GM18858 (cell line): ENCODE results near the gene P2RX7.

ENCODE experiments used
- ATAC-seq: cut with Tn5 transposase; IDR thresholded peaks from one replicate; pipeline ENCODE4 v1.9.1; 2021; ENCODE audit not compliant: unreplicated experiment

P2RX7 gene

DNA sequence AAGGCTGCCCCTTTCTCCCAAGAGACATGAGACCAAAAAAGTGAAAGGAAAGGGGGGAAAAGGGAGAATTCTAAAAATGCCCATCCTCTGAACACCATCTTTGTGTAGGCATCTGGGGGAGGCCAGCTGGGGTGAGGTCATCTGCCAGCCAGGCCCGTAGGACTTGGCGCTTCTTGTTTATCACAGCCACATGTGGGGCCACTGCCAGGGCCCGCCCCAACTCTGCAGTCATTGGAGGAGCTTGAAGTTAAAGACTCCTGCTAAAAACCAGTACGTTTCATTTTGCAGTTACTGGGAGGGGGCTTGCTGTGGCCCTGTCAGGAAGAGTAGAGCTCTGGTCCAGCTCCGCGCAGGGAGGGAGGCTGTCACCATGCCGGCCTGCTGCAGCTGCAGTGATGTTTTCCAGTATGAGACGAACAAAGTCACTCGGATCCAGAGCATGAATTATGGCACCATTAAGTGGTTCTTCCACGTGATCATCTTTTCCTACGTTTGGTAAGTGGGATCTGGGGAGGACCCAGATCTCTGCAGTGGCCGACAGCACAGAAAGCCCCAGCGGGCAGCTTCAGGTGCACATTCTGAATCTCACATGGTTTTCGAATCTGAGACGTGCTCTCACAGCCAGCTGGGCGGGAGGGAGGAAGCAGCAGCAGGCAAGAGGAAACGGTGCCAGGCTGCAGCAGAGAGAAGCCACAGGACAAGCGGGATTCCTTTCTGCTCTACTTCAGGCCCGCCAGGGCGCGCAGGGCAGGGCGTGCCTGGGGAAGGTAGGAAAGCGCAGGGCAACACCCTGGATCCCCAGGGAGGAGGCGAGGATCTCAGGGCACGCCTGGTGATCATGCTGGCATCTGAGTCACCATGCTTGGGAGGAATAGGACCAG lies at the start of gene P2RX7:
P2RX7 (plus strand) TSS at position 276 of the 881 bp plus-strand sequence; CDS start at position 371, 95 bp downstream.
- no peak for ATAC-seq

GRCh38 chr12:121084229-121084628 lies 48.4 kb upstream of the P2RX7 start:
- no peak for ATAC-seq

DNA sequence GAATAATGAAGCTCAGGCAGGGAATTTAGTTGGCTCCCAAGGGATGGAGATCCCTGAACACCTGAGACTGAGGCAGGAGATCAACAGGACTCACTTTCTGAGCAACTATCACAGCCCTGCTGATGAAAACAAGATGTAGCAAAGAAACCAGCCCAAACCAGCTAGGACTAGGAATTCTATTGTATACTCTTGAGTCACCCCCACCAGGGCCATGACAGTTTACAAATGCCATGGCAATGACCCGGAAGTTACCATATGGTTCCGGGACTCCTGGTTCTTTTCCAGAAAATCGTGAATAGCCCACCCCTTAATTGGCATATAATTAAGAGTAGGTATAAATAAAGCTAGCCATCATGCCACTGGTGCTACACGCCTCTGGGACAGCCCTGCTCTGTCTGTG lies 47.6 kb upstream of the P2RX7 start:
- no peak for ATAC-seq

- no peak for ATAC-seq
These were observed 46.9 kb upstream of the P2RX7 start for GRCh38 chr12:121085506-121086353.

GRCh38 chr12:121086781-121087295 lies 45.8 kb upstream of the P2RX7 start:
- no peak for ATAC-seq

DNA sequence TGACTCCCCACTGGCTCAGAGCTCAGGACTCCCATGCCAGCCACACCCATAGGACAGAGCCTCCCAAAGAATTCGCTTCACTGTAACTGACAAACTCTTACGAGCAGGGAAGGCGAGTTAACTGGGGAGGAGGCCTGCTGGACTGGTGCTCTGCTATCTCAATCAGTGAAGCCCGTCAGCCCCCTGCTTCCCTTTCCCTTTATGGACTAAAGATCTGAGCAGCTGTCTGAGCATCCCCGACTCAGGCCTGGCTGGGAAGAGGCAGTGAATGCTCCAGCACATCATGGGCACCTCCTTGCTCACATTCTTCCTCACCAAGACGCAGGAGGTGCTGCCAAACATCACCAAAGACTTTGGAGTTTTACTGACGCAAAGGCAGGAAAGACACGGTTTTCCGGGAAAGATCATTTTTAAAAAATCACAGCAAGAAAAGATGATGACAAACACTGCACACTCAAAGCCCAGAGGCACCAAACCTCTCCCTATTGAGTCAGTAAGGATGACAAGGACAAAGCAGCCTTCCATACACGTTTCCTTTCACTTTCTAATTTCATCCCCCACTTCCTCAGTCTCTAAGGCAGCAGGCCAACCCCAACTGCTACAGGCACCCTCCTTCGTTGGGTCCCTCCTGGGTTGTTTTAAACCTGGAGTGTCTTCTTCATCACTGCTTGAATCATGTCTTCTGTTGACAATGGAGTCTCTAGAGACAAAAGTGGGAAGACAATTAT lies 45.0 kb upstream of the P2RX7 start:
- ATAC-seq, result no peak

GRCh38 chr12:121088195-121088585 lies 44.5 kb upstream of the P2RX7 start:
- no peak for ATAC-seq

- ATAC-seq, result no peak
These were observed 43.5 kb upstream of the P2RX7 start for GRCh38 chr12:121089031-121089812.

DNA sequence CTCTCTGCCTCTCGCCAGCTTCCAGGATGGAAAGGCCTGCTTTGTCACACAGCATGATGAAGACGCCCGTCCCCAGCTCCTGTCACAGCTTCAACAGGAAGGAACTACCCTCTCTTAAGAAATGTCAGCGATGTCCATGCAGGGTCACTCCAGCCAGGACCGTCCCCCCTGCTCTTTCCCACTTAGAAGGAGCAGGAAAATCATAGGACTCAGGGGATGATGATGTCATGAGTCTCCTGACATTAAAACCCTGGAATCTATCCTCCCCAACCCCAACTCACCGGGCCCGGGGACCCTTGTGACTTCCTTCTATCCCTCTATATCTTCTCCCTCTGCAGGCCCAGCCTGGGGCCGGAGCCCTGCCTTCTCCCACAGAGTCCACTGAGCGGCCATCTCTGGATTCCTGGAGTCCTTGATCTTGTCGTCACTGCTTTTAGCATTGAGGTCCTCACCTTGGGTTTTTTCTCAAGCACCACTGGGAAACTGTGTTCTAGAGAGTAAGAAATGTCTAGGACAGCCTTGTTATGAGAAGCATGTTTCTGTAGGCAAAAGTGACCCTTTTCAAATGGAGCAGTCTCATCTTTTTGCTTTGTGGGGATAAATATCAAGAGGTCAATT lies 42.8 kb upstream of the P2RX7 start:
- no peak for ATAC-seq

DNA sequence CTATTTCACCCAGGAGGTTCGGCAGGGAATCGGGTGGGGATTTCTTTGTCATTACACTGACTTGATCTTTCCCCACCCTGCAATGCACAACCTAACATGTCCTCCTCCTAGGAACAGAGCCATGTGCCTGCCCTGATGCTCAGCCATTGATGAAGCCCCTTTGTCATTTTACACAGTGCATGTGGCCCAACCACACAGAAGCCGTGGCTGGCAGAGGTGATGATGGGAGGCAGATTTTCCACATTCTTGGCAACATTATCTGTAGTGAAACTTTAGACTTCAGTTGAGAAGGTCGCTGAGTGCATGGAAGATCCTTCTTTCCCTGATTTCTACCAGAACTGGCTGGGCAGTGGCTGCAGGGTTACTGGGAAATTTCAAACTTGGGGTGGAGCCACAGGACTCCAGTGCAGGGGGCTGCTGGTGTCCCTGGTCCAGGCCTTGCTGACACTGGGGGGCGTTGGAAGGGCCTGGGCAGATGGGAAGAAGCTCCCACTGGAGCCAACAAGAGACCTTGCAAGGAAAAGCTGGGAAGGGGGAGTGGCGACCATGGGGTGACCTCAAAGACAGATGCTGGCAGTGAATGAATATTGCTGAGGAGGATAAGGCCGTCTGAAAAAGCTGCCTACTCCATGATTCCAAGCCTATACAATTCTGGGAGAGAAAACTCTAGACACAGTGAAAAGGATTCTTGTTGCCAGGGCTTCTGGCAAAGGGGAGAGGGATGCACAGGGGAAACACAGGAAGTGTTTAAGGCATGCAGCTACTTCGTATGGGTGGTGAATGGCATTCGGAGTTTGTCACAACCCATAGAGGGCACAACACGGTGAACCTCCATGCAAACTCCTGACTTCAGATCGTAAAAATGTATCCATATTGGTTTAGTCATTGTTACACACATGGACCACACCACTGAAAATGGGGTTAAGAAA lies 41.8 kb upstream of the P2RX7 start:
- no peak for ATAC-seq

- ATAC-seq, result no peak
These were observed 40.6 kb upstream of the P2RX7 start for GRCh38 chr12:121092034-121092433.

DNA sequence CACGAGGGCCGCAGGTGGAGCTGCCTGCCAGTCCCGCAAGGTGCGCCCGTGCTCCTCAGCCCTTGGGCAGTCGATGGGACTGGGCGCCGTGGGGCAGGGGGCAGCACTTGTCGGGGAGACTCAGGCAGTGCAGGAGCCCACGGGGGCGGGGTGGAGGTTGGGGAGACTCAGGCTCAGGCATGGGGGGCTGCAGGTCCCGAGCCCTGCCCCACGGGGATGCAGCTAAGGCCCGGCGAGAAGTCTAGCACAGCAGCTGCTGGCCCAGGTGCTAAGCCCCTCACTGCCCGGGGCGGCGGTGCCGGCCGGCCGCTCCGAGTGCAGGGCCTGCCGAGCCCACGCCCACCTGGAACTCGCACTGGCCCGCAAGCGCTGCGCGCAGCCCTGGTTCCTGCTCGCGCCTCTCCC lies 39.2 kb upstream of the P2RX7 start:
- ATAC-seq, result no peak

DNA sequence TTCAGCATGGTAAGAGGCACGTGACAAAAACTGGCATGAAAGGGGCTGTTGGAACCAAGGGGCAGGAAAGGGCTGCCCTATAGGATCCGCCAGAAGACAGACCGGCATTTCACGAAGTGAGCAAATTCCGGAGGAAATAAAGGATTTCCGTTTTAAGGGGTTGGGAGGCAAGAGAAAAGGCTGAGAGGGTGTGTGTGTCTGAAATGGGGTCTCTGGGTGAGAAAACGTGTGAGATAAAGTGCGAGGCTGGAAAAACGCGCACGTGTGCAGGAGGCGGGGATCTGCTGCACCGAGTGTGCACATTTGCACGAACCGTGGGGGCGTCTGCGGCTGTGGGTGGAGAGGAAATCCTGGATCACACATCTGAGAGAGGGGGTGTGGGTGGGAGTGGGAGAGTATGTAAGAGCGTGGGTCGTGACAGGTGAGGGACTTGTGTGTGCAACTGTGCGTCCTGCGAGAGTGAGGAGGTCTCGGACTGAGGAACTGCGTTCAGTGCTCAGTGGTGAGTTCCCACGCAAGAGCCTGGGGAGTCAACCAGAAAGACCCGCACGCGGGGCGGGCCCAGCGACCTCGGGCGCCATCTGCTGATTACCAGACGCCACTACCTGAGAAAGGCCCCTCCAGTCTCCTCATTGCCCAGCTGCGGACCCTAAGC lies 37.0 kb upstream of the P2RX7 start:
- ATAC-seq, result no peak

- ATAC-seq, result no peak
These were observed 36.4 kb upstream of the P2RX7 start for GRCh38 chr12:121096199-121096798.

GRCh38 chr12:121099779-121100178 lies 32.9 kb upstream of the P2RX7 start:
- ATAC-seq, result no peak

DNA sequence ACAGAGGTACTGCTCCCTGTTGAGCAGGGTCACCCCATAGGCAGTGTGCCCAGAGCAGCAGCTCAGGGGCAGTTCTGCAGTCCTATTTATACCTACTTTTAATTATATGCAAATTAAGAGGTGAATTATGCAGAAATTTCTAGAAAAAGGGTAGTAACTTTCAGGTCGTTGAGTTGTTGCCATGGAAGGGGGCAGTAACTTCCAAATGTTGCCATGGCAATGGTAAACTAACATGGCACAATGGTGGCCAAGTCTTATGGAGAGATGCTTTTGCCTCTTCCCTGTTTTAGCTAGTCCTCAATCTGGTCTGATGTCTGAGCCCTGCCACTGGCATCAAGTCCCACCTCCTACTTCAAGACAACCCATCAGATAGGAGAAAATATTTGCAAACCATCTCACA lies 30.4 kb upstream of the P2RX7 start:
- ATAC-seq, result no peak

DNA sequence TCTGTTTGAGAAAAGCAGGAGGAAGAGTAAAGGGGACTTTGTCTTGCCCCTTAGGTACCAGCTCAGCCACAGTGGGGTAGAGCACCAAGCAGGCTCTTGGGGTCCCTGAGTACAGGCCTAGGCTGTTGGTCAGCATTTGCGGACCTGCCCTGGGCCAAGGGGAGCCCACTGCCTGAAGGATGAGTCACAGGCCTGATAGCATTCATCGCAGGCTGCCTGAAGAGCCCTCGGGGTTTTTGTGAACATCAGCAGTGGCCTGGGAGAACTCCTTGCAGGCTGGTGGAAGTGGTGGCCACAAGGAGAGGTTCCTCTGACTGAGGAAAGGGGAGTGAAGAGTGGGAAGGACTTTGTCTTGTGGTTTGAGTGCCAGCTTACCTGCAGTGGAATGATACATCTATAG lies 25.0 kb upstream of the P2RX7 start:
- ATAC-seq, result no peak

DNA sequence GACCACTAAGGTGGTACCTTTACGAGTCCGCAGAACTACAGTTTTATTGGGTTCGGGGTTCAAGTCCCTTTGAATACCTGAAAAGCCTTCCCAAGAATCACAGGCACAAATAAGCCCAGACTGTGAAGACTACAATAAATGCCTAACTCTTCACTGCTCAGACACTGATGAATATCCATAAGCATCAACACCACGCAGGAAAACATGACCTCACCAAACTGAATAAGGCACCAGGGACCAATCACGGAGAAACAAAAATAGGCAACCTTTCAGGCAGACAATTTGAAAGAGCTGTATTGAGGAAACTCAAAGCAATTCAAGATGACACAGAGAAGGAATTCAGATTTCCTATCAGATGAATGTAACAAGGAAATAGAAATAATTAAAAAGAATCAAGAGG lies 24.2 kb upstream of the P2RX7 start:
- no peak for ATAC-seq
